Body of pancreas (tissue), 4 donors: ENCODE measurements around the gene ZBTB5.
A peak's percentile ranks its signal among the peaks of the same experiment; 100 is the strongest.

Experiments
- CTCF ChIP-seq, 7 experiments: fragments of 450-650 bp in 4 of 7; fragments of 200-600 bp in 3 of 7; sonication (generic) in 3 of 7; IDR thresholded peaks; one replicate each; pipeline ENCODE4 v1.5.1; 2016 to 2019; ENCODE audit warnings: antibody characterized with exemption in 7 of 7
- POLR2A ChIP-seq, 3 donors: fragments of 450-650 bp; IDR thresholded peaks; one replicate each; pipeline ENCODE4 v1.6.1; 2016; ENCODE audit warnings: antibody characterized with exemption in 3 of 3, mild to moderate bottlenecking in 2 of 3

- TF ChIP-seq CTCF (IDR thresholded peaks at IDR 0.05) (no peak), POLR2A (IDR thresholded peaks at IDR 0.05) (peak; percentile 61 to 83 (median 80))
These were observed 20.4 kb upstream of the ZBTB5 start, which contains the start of gene POLR1E for GRCh38 chr9:37485389-37486255.
